ENCODE measurements around the gene GBF1. TPM values are rescaled to one million over a fixed set of nuclear protein-coding genes. Genes with fewer than 3 reads are reported as not detected.
"Not testable (repeated sequence)": the region's sequence is repeated elsewhere in the genome, so short reads cannot be mapped to it uniquely, and the experiment has no call there.

The GBF1 gene, protein sequence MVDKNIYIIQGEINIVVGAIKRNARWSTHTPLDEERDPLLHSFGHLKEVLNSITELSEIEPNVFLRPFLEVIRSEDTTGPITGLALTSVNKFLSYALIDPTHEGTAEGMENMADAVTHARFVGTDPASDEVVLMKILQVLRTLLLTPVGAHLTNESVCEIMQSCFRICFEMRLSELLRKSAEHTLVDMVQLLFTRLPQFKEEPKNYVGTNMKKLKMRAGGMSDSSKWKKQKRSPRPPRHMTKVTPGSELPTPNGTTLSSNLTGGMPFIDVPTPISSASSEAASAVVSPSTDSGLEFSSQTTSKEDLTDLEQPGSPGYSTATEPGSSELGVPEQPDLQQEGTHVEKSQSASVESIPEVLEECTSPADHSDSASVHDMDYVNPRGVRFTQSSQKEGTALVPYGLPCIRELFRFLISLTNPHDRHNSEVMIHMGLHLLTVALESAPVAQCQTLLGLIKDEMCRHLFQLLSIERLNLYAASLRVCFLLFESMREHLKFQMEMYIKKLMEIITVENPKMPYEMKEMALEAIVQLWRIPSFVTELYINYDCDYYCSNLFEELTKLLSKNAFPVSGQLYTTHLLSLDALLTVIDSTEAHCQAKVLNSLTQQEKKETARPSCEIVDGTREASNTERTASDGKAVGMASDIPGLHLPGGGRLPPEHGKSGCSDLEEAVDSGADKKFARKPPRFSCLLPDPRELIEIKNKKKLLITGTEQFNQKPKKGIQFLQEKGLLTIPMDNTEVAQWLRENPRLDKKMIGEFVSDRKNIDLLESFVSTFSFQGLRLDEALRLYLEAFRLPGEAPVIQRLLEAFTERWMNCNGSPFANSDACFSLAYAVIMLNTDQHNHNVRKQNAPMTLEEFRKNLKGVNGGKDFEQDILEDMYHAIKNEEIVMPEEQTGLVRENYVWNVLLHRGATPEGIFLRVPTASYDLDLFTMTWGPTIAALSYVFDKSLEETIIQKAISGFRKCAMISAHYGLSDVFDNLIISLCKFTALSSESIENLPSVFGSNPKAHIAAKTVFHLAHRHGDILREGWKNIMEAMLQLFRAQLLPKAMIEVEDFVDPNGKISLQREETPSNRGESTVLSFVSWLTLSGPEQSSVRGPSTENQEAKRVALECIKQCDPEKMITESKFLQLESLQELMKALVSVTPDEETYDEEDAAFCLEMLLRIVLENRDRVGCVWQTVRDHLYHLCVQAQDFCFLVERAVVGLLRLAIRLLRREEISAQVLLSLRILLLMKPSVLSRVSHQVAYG (N-terminal part only)
- polyA plus RNA-seq (ENCODE audit: insufficient read length): 56.6 TPM
- long read RNA-seq, donor 1, partial matches to known transcripts: 61 of 61 reads
- long read RNA-seq, donor 1, other reads (novel, unspliced or antisense): 0 of 61 reads
- long read RNA-seq, donor 2: 0 reads
- long read RNA-seq, donor 3, partial matches to known transcripts: 31 of 31 reads
- long read RNA-seq, donor 3, other reads (novel, unspliced or antisense): 0 of 31 reads
- long read RNA-seq, donor 4: 0 reads
- long read RNA-seq, donor 5, partial matches to known transcripts: 17 of 17 reads
- long read RNA-seq, donor 5, other reads (novel, unspliced or antisense): 0 of 17 reads
- long read RNA-seq, donor 6, partial matches to known transcripts: 34 of 34 reads
- long read RNA-seq, donor 6, other reads (novel, unspliced or antisense): 0 of 34 reads
- long read RNA-seq, donor 7, partial matches to known transcripts: 65 of 65 reads
- long read RNA-seq, donor 7, other reads (novel, unspliced or antisense): 0 of 65 reads
- long read RNA-seq, donor 8: 0 reads

- DNase-seq: peak; percentile 100
These were observed at the start of gene GBF1 for GRCh38 chr10:102245082-102245931. Gene GBF1, plus strand, starts transcription at chr10:102245532. Its CDS starts 13,407 bp downstream, at chr10:102258939.

DNA sequence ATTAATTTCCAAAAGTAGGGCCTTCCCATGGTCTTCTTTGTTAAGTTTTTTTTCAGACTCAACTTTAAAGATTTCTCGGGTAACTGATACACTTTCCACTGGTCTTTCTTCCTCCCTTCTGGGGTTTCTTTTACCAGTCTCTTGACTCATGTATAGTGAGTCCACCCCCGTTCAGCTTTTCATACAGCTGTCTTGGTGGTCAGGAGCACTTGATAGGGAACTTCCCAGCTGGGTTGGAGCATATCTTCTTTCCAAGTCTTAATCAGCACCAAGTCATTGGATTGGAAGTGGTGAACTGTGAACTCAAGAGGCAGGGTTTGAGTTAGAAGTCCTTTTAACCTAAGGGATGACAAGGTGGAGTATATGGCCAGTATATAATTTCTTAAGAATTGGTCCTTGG lies 48.4 kb upstream of the GBF1 start:
- DNase-seq: no peak

DNA sequence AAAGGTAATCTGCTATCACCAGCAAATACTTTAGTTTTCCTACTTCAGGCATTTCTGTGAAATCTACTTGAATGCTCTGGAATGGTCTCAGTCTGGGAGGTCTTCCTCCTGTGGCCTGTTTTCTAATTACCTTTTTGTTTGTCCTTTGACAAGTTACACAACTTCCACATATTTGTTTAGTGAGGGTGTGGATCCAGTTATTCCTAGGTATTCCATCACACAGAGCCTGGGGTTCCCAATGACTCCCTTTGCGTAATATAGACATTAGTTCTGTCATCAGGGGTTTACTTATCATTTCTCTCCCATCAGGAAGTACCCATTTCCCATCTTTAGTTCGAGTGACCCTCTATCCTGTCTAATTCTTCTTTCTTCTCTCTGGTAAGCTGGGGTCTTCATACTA lies 47.3 kb upstream of the GBF1 start:
- no peak for DNase-seq

- no peak for DNase-seq
These were observed 44.3 kb upstream of the GBF1 start for GRCh38 chr10:102200751-102201640.

DNA sequence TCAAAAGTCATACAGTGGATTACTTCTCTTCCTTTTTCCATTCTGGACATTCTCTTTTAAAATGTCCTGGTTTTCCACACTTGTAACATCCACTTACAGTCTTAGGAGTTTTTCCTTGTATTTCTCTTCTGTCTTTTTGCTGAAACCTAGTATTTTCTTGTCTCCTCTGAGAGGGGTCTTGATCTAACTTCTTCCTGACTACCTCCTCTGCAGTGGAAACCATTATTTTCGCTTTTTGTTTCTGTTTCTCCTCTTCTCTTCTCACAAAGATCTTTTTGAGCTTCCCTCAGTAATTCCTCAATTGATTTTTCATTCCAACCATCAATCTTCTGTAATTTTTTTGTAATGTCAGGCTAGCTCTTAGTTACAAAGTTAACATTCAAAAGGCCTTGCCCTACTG lies 42.9 kb upstream of the GBF1 start:
- DNase-seq: no peak

- DNase-seq: no peak
These were observed 36.9 kb upstream of the GBF1 start for GRCh38 chr10:102208311-102209035.

- no peak for DNase-seq
These were observed 33.6 kb upstream of the GBF1 start for GRCh38 chr10:102211615-102212299.

GRCh38 chr10:102213599-102213998 lies 31.7 kb upstream of the GBF1 start:
- DNase-seq: not testable (repeated sequence)

GRCh38 chr10:102219370-102219769 lies 26.0 kb upstream of the GBF1 start:
- DNase-seq: no peak

- no peak for DNase-seq
These were observed 24.7 kb upstream of the GBF1 start for GRCh38 chr10:102220612-102221011.

DNA sequence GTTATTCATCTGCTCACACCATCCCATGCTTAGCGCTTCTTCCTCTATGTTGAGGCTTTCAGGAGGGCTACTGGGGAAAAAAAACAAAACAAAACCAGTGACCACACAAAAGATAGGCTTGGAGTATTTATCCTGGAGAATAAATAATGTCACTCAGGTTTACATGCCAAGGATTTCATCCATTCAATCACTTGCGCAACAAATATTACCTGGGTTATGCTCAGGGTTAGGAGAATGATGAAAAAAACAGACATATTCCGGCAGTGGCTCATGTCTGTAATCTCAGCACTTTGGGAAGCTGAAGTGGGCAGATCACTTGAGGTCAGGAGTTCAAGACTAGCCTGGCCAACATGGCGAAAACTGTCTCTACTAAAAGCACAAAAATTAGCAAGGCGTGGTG lies 22.5 kb upstream of the GBF1 start:
- DNase-seq: no peak

GRCh38 chr10:102225646-102226541 lies 19.4 kb upstream of the GBF1 start, which contains the start of gene ELOVL3:
Gene ELOVL3, plus strand, starts transcription at chr10:102226299. Its CDS starts 250 bp downstream, at chr10:102226549.
- DNase-seq: peak; percentile 93

GRCh38 chr10:102226542-102226870 lies 18.8 kb upstream of the GBF1 start:
- no peak for DNase-seq

DNA sequence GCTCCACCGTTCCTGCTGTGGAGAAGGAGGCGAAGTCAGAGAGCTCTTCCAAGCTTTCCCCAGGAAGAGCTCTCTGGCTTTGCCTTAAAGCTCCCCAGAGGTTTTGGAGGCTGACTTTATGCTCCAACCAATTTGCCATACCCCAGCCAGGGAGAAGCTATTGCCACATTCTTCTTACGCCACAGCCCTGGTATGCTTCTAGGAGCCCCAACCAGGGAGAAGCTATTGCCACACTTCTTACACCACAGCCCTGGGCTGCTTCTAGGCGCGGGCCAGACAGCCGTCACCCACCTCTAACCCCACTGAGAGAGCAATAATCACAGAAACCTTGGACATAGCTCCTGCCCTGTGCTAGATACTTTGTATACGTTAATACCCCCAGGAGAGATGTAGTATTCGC lies 18.3 kb upstream of the GBF1 start:
- no peak for DNase-seq

- peak; percentile 78 for DNase-seq
These were observed 15.5 kb upstream of the GBF1 start for GRCh38 chr10:102229810-102230263.

- DNase-seq: no peak
These were observed 15.0 kb upstream of the GBF1 start for GRCh38 chr10:102230264-102230860.
